Liver (tissue), 3 donors: ENCODE data around the gene HEPACAM.

Source experiments
- ATF3 ChIP-seq: IDR thresholded peaks from 2 replicates; pipeline ENCODE4 v1.6.1; 2016; ENCODE audit warnings: antibody characterized with exemption
- CTCF ChIP-seq: fragments of 150-350 bp; IDR thresholded peaks from 2 replicates; pipeline ENCODE4 v1.5.1; 2017; ENCODE audit warnings: improper control_type of control experiment, low read depth, low read length; ENCODE audit not compliant: missing input control
- EGR1 ChIP-seq, 2 donors: IDR thresholded peaks; 2 replicates each; pipeline ENCODE4 v1.6.1; 2016 to 2018; ENCODE audit warnings: antibody characterized with exemption in 2 of 2, low read depth in 2 of 2
- FOXA1 ChIP-seq: IDR thresholded peaks from 2 replicates; pipeline ENCODE4 v1.6.1; 2016; ENCODE audit warnings: antibody characterized with exemption
- HNF4A ChIP-seq, 2 donors: conservative IDR thresholded peaks; 2 replicates each; pipeline ENCODE4 v1.6.1; 2016; ENCODE audit warnings: antibody characterized with exemption in 2 of 2, mild to moderate bottlenecking in 2 of 2
- RAD21 ChIP-seq, 2 donors: IDR thresholded peaks; 2 replicates each; pipeline ENCODE4 v1.6.1; 2016; ENCODE audit warnings: antibody characterized with exemption in 2 of 2, mild to moderate bottlenecking in 2 of 2
- REST ChIP-seq: IDR thresholded peaks from 2 replicates; pipeline ENCODE4 v1.6.1; 2016; ENCODE audit warnings: antibody characterized with exemption, mild to moderate bottlenecking
- RXRA ChIP-seq, 2 donors: IDR thresholded peaks; 2 replicates each; pipeline ENCODE4 v1.6.1; 2017 to 2018; ENCODE audit warnings: antibody characterized with exemption in 2 of 2, mild to moderate bottlenecking in 1 of 2
- SP1 ChIP-seq: IDR thresholded peaks from 2 replicates; pipeline ENCODE4 v1.6.1; 2018; ENCODE audit warnings: antibody characterized with exemption, mild to moderate bottlenecking
- TAF1 ChIP-seq: conservative IDR thresholded peaks from 2 replicates; pipeline ENCODE4 v1.6.1; 2016; ENCODE audit warnings: antibody characterized with exemption, mild to moderate bottlenecking
- YY1 ChIP-seq: IDR thresholded peaks from 2 replicates; pipeline ENCODE4 v1.6.1; 2016; ENCODE audit warnings: antibody characterized with exemption, mild to moderate bottlenecking
- ZBTB33 ChIP-seq: IDR thresholded peaks from 2 replicates; pipeline ENCODE4 v1.6.1; 2016; ENCODE audit warnings: antibody characterized with exemption
- donor health status: healthy.
- donor health status: healthy.

GRCh38 chr11:124902616-124903015 lies 33.2 kb downstream of the HEPACAM start:
- TF ChIP-seq EGR1 (IDR thresholded peaks at IDR 0.05; ENCODE audit: low read depth in 2 of 2) (no peak), CTCF (no peak), HNF4A (conservative IDR thresholded peaks at IDR 0.05) (no peak), ZBTB33 (no peak), TAF1 (no peak), ATF3 (no peak), SP1 (no peak), FOXA1 (no peak), REST (no peak), RAD21 (IDR thresholded peaks at IDR 0.05) (no peak), RXRA (IDR thresholded peaks at IDR 0.05) (no peak), YY1 (no peak)
